Endodermal cell (in vitro differentiated cells): ENCODE results near the gene PICALM. TPM values are rescaled to one million over a fixed set of nuclear protein-coding genes. Genes with fewer than 3 reads are reported as not detected.

Experiments used
- DNase-seq: peaks from one replicate; pipeline ENCODE4 v3.0.0-alpha.2; 2017
- H3K27ac ChIP-seq: 2 replicates; pipeline ENCODE4 v1.5.1; 2013; ENCODE audit warnings: mild to moderate bottlenecking, low read depth, low read length, moderate library complexity
- H3K27me3 ChIP-seq: 2 replicates; pipeline ENCODE4 v1.6.1; 2013; ENCODE audit warnings: mild to moderate bottlenecking, low read length, moderate library complexity; ENCODE audit not compliant: insufficient read depth, control insufficient read depth, poor library complexity, severe bottlenecking
- H3K36me3 ChIP-seq: 2 replicates; pipeline ENCODE4 v1.7.0; 2013; ENCODE audit warnings: mild to moderate bottlenecking, low read length, moderate library complexity; ENCODE audit not compliant: control insufficient read depth, insufficient read depth
- H3K4me1 ChIP-seq: one replicate; pipeline ENCODE4 v1.7.0; 2013; ENCODE audit warnings: low read length; ENCODE audit not compliant: control insufficient read depth, insufficient read depth
- H3K4me3 ChIP-seq: 2 replicates; pipeline ENCODE4 v1.5.1; 2013; ENCODE audit warnings: mild to moderate bottlenecking, low read length, moderate library complexity
- H3K9ac ChIP-seq: 2 replicates; pipeline ENCODE4 v1.6.1; 2013; ENCODE audit warnings: mild to moderate bottlenecking, low read length, moderate library complexity; ENCODE audit not compliant: poor library complexity, severe bottlenecking; ENCODE audit errors: extremely low read depth
- H3K9me3 ChIP-seq: 2 replicates; pipeline ENCODE4 v1.6.1; 2013; ENCODE audit warnings: mild to moderate bottlenecking, low read length, moderate library complexity; ENCODE audit not compliant: control insufficient read depth
- H3K27ac Mint-ChIP-seq: 2 replicates; pipeline ENCODE4 v1.8.0; 2020; ENCODE audit warnings: mixed read lengths
- H3K27me3 Mint-ChIP-seq: 2 replicates; pipeline ENCODE4 v1.8.0; 2021; ENCODE audit warnings: mild to moderate bottlenecking, mixed read lengths; ENCODE audit not compliant: insufficient read depth
- H3K36me3 Mint-ChIP-seq: 2 replicates; pipeline ENCODE4 v1.8.0; 2020; ENCODE audit warnings: low read depth, mixed read lengths
- H3K4me1 Mint-ChIP-seq: 2 replicates; pipeline ENCODE4 v1.8.0; 2020; ENCODE audit warnings: mixed read lengths
- H3K4me3 Mint-ChIP-seq: 2 replicates; pipeline ENCODE4 v1.8.0; 2020; ENCODE audit warnings: mild to moderate bottlenecking, moderate library complexity, mixed read lengths
- H3K9me3 Mint-ChIP-seq: 2 replicates; pipeline ENCODE4 v1.8.0; 2020; ENCODE audit warnings: mild to moderate bottlenecking, mixed read lengths
- WGBS, 2 experiments: methylation state at CpG; one replicate each; pipeline versions ENCODE4 v1.1.5 to v1.1.7; 2013; ENCODE audit warnings: missing lambda C conversion rate in 2 of 2, mixed read lengths in 1 of 2; ENCODE audit not compliant: insufficient coverage in 1 of 2, insufficient read length in 1 of 2; 5-methylcytosine and 5-hydroxymethylcytosine counted together
- total RNA-seq, 2 donors: library from RNA; stranded (reverse); fragmentation: NEBNext Ultra II Directional in 1 of 2; extraction: Animal tissue kit (Norgen Biotek cat#: 25700) in 1 of 2; gene quantifications; 2 replicates in 1 of 2; 3 replicates in 1 of 2; pipeline ENCODE4 v1.2.1, GENCODE V29; 2021
- TF ChIP-seq, protein P1 (sequence below): fragments of 200-600 bp; sonication (generic); conservative IDR thresholded peaks from 2 replicates; pipeline ENCODE4 v1.5.0; 2021; ENCODE audit warnings: antibody characterized with exemption, mild to moderate bottlenecking

PICALM gene
- total RNA-seq, 2 donors from 2014 or later, result 120 to 129 TPM

GRCh38 chr11:86021377-86021776 is 47.5 kb downstream of the PICALM start:
- H3K4me1 ChIP-seq, result no peaks in the 10 kb centered on the region
- no peak for DNase-seq
- Mint-ChIP-seq H3K9me3 (no peaks in the 10 kb centered on the region), H3K27ac (no peak overlapping the region), H3K4me3 (no peak overlapping the region), H3K27me3 (no peaks in the 10 kb centered on the region), H3K4me1 (peaks cover 5% of the 10 kb centered on the region), H3K36me3 (peaks cover 59% of the 10 kb centered on the region)
- peaks cover 86% of the 10 kb centered on the region for H3K36me3 ChIP-seq
- no peak overlapping the region for H3K27ac ChIP-seq
- no peak overlapping the region for H3K9ac ChIP-seq
- no peak overlapping the region for H3K4me3 ChIP-seq
- TF ChIP-seq, protein P1, sequence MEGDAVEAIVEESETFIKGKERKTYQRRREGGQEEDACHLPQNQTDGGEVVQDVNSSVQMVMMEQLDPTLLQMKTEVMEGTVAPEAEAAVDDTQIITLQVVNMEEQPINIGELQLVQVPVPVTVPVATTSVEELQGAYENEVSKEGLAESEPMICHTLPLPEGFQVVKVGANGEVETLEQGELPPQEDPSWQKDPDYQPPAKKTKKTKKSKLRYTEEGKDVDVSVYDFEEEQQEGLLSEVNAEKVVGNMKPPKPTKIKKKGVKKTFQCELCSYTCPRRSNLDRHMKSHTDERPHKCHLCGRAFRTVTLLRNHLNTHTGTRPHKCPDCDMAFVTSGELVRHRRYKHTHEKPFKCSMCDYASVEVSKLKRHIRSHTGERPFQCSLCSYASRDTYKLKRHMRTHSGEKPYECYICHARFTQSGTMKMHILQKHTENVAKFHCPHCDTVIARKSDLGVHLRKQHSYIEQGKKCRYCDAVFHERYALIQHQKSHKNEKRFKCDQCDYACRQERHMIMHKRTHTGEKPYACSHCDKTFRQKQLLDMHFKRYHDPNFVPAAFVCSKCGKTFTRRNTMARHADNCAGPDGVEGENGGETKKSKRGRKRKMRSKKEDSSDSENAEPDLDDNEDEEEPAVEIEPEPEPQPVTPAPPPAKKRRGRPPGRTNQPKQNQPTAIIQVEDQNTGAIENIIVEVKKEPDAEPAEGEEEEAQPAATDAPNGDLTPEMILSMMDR, result no peak
- H3K27me3 ChIP-seq, result no peaks in the 10 kb centered on the region
- 90 to 100% methylated on average over 1 to 3 of the region's 3 CpGs for WGBS, 2 experiments
- no peaks in the 10 kb centered on the region for H3K9me3 ChIP-seq

DNA sequence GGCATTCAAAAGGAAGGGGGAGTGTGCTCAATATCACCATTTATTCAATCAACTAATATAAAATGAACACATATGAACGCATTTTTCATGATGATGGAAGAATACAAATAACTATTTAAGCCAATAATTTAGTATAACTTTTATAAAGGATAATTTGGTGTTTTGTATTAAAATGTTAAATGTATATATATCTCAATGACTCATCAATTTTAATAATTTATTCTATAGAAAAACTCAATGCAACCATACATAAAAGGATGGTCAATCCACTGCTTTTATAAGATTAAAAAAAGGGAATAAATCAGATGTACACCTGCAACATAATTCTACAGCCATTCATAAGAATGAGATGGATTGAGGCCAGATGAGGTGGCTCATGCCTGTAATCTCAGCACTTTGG is 50.6 kb downstream of the PICALM start:
- DNase-seq, result no peak
- Mint-ChIP-seq H3K4me1 (peaks cover 7% of the 10 kb centered on the region), H3K27me3 (no peaks in the 10 kb centered on the region), H3K4me3 (no peak overlapping the region), H3K27ac (no peak overlapping the region), H3K36me3 (peaks cover 50% of the 10 kb centered on the region), H3K9me3 (no peaks in the 10 kb centered on the region)
- no CpG with 5 or more reads among the region's 1 CpG for WGBS, 2 experiments
- no peaks in the 10 kb centered on the region for H3K4me1 ChIP-seq
- TF ChIP-seq, protein P1, result no peak
- H3K36me3 ChIP-seq, result peaks cover 85% of the 10 kb centered on the region
- H3K4me3 ChIP-seq, result no peak overlapping the region
- H3K27ac ChIP-seq, result no peak overlapping the region
- H3K27me3 ChIP-seq, result no peaks in the 10 kb centered on the region
- H3K9ac ChIP-seq, result no peak overlapping the region
- H3K9me3 ChIP-seq, result no peaks in the 10 kb centered on the region

DNA sequence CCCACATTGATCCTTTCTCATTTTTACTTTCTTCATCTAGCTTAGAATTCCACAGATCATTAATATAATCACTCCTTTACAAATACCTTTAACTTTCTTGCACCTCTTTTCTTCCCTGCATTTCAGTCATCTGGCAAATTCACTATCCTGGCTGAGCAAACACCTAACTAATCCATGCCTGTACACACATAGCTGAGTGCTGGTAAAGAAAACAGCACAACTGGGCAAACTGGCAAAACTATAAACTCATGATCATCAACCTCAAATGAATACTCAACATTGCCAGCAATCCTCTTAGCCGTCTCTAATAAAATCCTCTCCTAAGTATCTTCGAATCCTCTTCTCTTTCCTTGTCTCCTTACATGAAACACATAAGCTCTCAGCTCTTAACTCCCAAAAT is 52.4 kb downstream of the PICALM start:
- Histone ChIP-seq H3K27me3 (no peaks in the 10 kb centered on the region), H3K9me3 (no peaks in the 10 kb centered on the region), H3K9ac (no peak overlapping the region), H3K27ac (no peak overlapping the region), H3K4me1 (no peaks in the 10 kb centered on the region), H3K36me3 (peaks cover 84% of the 10 kb centered on the region), H3K4me3 (no peak overlapping the region)
- peak overlapping the region; percentile 18 for H3K27ac Mint-ChIP-seq
- no peaks in the 10 kb centered on the region for H3K9me3 Mint-ChIP-seq
- DNase-seq, result no peak
- TF ChIP-seq, protein P1, result no peak
- H3K27me3 Mint-ChIP-seq, result no peaks in the 10 kb centered on the region
- peaks cover 7% of the 10 kb centered on the region for H3K4me1 Mint-ChIP-seq
- peaks cover 45% of the 10 kb centered on the region for H3K36me3 Mint-ChIP-seq
- H3K4me3 Mint-ChIP-seq, result no peak overlapping the region
- 90 to 95% methylated on average over 2 of the region's 2 CpGs for WGBS, 2 experiments
